Stimulated activated memory B cell treated with anti-CD40 and anti-IgM and Interleukin-4, amounts not matched to agents 10 μg/mL and 1 μg/mL and 100 μg/mL, for 72 hours (primary cell): ENCODE measurements around the gene ANKRD11.

Experiments
- ATAC-seq: fragments of 150-1000 bp; cut with Tn5 transposase; 2 replicates; pipeline ENCODE4 v1.10.0; 2021
- H3K27ac Mint-ChIP-seq: one replicate; pipeline ENCODE4 v1.8.0; 2022; ENCODE audit warnings: mild to moderate bottlenecking, mixed read lengths
- H3K27me3 Mint-ChIP-seq: one replicate; pipeline ENCODE4 v1.8.0; 2022; ENCODE audit warnings: mixed read lengths
- H3K36me3 Mint-ChIP-seq: one replicate; pipeline ENCODE4 v1.8.0; 2022; ENCODE audit warnings: mixed read lengths
- H3K4me1 Mint-ChIP-seq: one replicate; pipeline ENCODE4 v1.8.0; 2022; ENCODE audit warnings: mixed read lengths
- H3K4me3 Mint-ChIP-seq: one replicate; pipeline ENCODE4 v1.8.0; 2022; ENCODE audit warnings: mild to moderate bottlenecking, moderate library complexity, mixed read lengths
- H3K9me3 Mint-ChIP-seq: one replicate; pipeline ENCODE4 v1.8.0; 2022; ENCODE audit warnings: mixed read lengths

The ANKRD11 gene

DNA sequence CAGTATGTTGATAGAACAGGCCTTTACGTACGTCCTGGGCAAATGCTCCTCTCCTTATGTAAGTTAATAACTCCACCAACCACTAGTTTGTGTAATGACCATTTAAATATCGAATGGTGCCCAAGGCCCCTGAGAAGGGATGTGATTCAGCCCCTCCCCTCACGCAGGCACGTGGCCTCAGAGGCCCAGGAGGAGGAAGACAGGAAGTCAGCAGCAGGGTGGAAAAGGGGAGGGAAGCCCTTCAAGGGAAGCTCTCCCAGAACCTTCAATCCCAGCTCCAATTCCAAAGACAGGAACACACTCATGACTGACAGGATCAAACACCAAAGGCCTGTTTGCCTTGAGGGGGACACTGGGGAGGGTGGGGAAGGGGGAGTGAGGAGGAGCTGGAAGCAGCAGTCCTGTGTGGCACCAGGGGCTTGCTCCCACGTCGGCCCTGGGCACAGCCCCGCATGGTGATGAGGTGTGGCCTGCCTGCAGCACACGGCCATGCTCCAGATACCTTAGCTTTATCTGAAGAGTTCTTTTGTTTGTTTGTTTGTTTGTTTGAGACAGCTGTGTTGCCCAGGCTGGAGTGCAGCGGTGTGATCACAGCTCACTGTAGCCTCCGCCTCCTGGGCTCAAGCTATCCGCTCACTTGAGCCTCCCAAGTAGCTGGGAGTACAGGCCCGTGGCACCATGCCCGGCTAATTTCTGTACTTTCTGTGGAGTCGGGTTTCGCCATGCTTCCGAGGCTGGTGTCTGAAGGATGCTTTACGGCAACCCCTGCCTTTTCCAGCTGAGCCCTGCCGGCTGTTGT, 167.8 kb downstream of the ANKRD11 start:
- Mint-ChIP-seq H3K9me3 (no peaks in the 10 kb centered on the region), H3K4me1 (peaks cover 95% of the 10 kb centered on the region), H3K27ac (peak overlapping the region; percentile 29), H3K4me3 (no peak overlapping the region), H3K36me3 (peaks cover 15% of the 10 kb centered on the region), H3K27me3 (no peaks in the 10 kb centered on the region)
- ATAC-seq, result no peak

DNA sequence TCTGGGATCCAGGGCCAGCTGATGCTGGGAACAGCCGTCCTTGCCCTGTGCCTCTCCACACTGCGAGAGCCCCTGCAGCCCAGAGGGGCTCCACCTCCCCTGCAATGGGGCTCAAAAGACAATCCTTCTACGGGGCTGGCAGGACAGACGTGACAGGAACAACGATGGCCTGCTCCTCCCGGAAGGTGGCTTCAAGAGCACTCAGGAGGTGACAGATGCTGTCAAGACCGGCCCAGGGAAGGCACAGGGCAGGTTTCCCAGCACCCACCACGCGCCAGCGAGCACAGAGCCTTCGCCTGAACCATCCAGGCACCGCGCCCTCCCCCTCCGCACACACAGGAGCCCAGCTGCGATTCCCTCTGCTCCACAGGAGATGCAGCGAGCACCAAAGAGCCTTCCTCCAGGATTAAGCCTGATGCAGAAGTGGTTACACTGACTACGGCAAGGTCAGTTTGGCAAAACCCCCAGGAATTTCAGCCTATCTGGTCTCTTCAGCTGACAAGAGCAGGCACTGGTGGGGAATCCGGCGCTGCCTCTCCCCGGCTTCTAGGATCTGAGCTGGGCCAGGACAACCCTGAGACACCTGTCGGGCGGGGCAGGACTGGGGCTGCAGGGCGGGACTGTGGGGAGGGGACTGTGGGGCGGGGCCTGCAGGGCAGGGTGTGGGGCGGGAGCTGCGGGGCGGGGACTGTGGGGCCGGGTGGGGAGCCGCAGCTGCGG, 169.4 kb downstream of the ANKRD11 start:
- Mint-ChIP-seq H3K4me1 (peaks cover 95% of the 10 kb centered on the region), H3K27ac (peak overlapping the region; percentile 79), H3K36me3 (peaks cover 15% of the 10 kb centered on the region), H3K9me3 (no peaks in the 10 kb centered on the region), H3K4me3 (no peak overlapping the region), H3K27me3 (no peaks in the 10 kb centered on the region)
- ATAC-seq, result no peak

DNA sequence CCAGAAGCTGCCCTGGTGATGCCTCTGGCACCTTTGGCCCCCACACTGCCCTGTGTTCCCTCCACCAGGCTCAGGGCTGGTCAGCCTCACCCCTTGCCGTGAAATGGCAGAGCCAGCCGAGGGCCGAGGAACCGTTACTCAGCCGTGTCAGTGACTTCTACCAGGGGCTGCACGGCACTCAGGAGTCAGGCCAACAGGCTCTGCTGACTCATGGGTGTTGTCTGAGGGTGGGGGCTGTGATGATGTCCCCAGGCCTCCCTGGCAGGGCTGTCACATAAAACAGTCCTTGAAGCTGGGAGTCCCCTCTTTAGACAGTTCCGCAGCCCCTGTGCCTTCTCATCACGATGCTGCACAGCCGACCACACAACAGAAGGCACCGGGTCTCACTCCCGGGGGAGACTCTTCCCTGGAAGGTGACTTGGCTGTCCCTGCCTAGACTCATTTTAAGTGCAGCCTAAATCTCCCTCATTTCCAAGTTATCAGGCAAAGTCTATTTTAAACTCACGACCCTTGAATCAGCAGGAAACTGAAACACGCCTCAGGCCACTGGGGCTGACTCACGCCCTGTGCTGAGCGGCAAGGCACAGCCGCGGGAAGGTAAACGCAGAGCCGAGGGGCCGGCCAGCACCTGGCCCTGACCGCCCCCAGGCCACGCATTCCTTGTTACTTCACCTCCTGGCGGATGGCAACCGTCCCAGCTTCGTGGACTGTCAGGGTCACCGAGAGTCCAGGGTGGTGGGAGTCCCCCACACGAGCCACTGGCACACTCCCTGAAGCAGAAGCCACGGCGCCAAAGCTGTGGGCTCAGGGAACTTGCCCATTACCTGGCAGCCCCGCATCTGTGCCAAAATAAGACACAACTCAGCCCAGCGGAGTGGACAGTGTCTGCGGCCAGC, 170.2 kb downstream of the ANKRD11 start:
- Mint-ChIP-seq H3K36me3 (peaks cover 17% of the 10 kb centered on the region), H3K9me3 (no peaks in the 10 kb centered on the region), H3K4me3 (peak overlapping the region; percentile 68), H3K4me1 (peaks cover 95% of the 10 kb centered on the region), H3K27ac (peak overlapping the region; percentile 79), H3K27me3 (no peaks in the 10 kb centered on the region)
- peak; percentile 63 for ATAC-seq

DNA sequence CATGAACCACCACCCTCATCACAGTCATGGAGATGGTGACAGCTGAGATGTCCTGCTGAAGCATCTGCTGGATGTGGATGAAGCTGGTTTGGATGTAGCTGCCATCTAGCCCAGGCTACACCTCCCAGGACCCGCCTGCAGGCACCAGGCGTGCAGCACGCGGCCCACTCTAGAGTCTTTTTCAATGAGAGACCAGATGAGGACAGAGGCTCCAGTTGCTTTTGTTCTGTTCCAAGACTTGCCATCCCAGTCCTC, 170.8 kb downstream of the ANKRD11 start:
- Mint-ChIP-seq H3K27ac (peak overlapping the region; percentile 79), H3K9me3 (no peaks in the 10 kb centered on the region), H3K27me3 (no peaks in the 10 kb centered on the region), H3K4me1 (peaks cover 95% of the 10 kb centered on the region), H3K4me3 (peak overlapping the region; percentile 68), H3K36me3 (peaks cover 20% of the 10 kb centered on the region)
- no peak for ATAC-seq

DNA sequence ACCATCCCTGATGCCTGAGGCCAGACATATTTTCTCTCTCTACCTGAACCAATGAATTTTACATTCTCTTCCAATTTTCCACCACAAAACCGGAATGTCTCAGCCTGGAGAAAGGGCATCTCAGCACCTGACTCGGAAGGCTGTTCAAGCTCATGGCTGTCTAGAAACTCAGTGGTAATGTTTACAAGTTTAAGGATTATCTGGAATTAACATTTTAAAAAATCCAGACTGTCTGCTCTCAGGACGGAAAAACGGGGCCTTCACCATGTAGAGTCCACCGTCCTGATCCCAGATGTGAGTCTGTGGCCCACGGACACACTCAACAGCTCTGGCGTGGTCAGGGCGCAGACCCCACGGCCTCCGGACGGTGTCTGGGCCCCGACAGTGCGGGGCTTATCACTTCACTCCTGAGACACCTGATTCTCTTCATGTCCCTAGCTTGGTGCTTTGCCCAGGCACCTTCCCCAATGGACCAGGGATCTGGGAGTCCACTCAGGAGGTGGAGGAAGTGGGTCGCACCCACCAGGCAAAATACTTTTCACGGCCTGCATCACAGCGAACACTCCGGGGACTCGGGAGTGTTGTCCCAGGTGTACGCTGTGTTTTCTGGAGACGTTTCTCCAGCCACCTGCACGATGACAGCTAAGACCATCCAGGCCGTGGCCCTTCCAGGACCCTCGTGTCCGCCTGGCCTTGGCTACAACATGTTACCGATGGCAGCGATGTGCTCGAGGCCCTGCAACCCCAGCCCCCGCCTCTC, 171.3 kb downstream of the ANKRD11 start:
- peak overlapping the region; percentile 68 for H3K4me3 Mint-ChIP-seq

DNA sequence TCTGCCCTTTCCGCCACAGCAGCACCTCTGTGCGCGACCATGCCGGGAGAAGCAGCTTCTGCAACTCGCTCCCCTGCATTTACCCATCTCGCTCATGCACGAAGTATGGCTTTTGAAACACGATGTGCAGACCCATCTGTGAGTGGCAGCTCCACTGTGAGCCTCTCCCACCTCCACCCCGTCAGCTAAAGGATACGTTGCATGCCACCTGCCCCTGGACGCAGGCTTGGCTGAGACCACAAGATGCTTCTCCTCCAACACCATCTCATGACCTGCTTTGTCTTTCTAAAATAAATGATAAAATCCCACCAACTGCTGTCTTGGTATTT, 172.0 kb downstream of the ANKRD11 start:
- no peaks in the 10 kb centered on the region for H3K27me3 Mint-ChIP-seq
- peak overlapping the region; percentile 33 for H3K4me3 Mint-ChIP-seq
- peak overlapping the region; percentile 13 for H3K27ac Mint-ChIP-seq
- peaks cover 16% of the 10 kb centered on the region for H3K36me3 Mint-ChIP-seq
- H3K4me1 Mint-ChIP-seq, result peaks cover 94% of the 10 kb centered on the region
- no peak for ATAC-seq
- no peaks in the 10 kb centered on the region for H3K9me3 Mint-ChIP-seq

More for the DNA sequence above, 171.3 kb downstream of the ANKRD11 start:
- no peaks in the 10 kb centered on the region for H3K27me3 Mint-ChIP-seq
- H3K27ac Mint-ChIP-seq, result peak overlapping the region; percentile 79
- ATAC-seq, result no peak
- H3K4me1 Mint-ChIP-seq, result peaks cover 95% of the 10 kb centered on the region
- H3K9me3 Mint-ChIP-seq, result no peaks in the 10 kb centered on the region
- H3K36me3 Mint-ChIP-seq, result peaks cover 22% of the 10 kb centered on the region

DNA sequence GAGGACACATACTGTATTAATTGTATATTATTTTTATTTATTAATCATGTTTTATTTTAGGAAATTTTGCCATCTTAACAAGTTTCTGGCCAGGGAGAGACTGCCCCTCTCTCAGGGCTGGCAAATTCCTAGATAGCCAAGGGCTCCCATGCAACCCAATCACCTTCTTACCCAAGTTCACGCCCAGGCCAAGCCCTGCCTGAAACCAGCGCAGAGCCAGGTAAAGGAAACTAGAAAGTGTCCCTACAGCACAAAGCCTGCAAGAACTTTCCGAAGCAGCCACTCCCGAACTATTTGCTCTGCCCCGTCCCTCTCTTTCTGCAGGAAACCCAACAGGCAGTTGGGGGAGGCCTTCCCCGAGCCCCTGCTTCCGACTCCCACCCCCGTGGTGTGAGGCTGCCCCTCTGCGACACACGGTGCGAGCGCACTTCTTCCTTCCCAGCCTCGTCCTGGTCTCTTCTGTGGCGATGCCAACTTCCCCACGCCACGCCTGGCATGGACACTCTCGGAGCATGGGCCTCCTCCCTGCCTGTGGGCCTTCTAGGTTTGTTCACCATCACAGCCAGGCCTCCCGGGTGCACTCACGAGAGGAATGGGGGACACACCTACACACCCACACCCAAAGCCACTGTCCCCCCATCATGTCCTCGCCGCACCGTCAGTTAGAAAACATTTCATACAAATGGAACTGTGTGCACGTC, 172.5 kb downstream of the ANKRD11 start:
- Mint-ChIP-seq H3K4me3 (peak overlapping the region; percentile 33), H3K36me3 (peaks cover 20% of the 10 kb centered on the region), H3K9me3 (no peaks in the 10 kb centered on the region), H3K27me3 (no peaks in the 10 kb centered on the region), H3K27ac (peak overlapping the region; percentile 13), H3K4me1 (peaks cover 94% of the 10 kb centered on the region)
- ATAC-seq, result no peak

DNA sequence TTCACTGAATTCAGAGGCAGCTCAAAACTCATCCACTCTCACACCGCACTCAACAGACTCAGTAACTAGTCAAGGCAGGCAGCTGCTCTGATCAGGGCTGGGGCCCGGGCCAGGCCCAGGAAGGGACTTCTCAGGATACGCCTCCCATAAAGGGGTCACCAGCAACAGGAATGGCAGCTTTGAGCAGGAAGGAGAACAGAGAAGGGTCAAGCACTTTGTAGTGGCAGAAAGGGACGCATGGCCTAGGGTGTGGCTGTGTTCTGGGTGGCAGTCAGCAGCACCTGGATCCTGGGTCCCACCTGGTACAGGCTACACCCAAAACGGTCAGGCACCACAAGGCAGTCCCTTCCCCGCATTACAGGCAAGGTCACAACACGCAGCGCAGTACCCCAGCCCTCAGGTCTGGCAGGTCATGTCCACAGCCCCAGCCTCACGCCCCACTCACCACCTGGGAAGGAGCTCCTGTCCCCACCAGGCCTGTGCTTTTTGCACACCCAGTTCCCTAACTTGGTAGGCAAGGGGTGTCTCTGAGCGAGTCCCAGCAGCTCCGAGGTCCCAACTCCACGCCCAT, 173.2 kb downstream of the ANKRD11 start:
- Mint-ChIP-seq H3K27ac (peak overlapping the region; percentile 83), H3K4me1 (peaks cover 92% of the 10 kb centered on the region), H3K4me3 (no peak overlapping the region), H3K9me3 (no peaks in the 10 kb centered on the region), H3K36me3 (peaks cover 23% of the 10 kb centered on the region), H3K27me3 (no peaks in the 10 kb centered on the region)
- ATAC-seq, result no peak

DNA sequence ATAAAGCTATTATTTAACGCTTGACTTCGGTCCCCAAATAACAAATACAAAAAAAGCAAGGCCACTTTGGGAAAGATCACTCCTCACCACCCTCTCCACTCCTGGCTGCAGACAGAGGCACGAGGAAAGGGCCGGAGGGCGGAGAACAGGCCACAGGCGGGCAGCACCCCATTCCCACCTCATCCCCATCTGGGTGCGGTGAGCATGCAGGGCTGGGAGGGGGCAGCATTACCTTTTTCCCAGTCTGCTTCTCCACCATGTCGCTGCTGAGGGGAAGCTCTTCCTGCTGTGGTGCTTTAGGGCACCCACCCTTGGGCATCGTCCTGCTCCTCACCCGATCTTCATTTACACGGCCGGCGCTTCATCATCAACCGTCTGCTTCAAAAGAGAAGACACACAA, 173.7 kb downstream of the ANKRD11 start:
- H3K27me3 Mint-ChIP-seq, result no peaks in the 10 kb centered on the region
- no peak overlapping the region for H3K4me3 Mint-ChIP-seq
- peaks cover 87% of the 10 kb centered on the region for H3K4me1 Mint-ChIP-seq
- H3K36me3 Mint-ChIP-seq, result peaks cover 23% of the 10 kb centered on the region
- peak overlapping the region; percentile 83 for H3K27ac Mint-ChIP-seq
- no peak for ATAC-seq
- H3K9me3 Mint-ChIP-seq, result no peaks in the 10 kb centered on the region

DNA sequence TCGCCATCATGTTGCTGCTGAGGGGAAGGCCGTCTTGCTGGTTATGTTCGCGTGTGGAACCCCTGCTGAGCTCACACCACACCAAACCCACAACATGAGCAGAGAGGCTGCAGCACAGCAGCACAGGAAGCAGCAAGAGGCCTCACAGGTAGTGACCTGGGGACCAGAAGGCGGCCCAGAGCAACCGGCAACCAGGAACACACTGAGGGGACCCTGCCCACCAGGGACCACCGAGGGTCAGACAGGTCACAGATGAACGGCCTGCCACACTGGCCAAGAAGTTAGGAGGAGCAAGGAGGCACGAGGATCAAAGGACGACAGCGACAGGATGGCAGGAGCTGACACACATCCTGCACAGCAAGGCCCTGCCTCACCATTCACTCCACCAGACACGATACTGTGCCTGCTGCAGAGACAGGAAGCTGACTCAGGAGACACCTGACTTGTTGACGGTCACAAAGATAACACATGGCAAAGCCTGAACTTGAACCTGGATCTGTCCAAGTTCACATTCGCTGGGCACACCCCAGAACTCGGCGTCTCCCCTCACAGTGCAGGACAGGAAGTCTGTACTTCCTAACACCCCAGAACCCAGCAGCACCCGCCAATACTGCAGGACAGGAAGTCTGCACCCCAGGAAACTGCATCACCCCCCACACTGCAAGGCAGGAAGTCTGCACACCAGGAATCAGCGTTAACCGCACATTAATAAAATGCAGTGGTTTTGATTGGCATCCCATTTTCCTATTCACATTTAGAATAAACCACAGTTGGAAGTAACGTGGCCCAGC, 174.4 kb downstream of the ANKRD11 start:
- H3K27me3 Mint-ChIP-seq, result no peaks in the 10 kb centered on the region
- ATAC-seq, result peak; percentile 82
- H3K27ac Mint-ChIP-seq, result peak overlapping the region; percentile 83
- peaks cover 83% of the 10 kb centered on the region for H3K4me1 Mint-ChIP-seq
- H3K9me3 Mint-ChIP-seq, result no peaks in the 10 kb centered on the region
- peak overlapping the region; percentile 59 for H3K4me3 Mint-ChIP-seq
- H3K36me3 Mint-ChIP-seq, result peaks cover 23% of the 10 kb centered on the region

DNA sequence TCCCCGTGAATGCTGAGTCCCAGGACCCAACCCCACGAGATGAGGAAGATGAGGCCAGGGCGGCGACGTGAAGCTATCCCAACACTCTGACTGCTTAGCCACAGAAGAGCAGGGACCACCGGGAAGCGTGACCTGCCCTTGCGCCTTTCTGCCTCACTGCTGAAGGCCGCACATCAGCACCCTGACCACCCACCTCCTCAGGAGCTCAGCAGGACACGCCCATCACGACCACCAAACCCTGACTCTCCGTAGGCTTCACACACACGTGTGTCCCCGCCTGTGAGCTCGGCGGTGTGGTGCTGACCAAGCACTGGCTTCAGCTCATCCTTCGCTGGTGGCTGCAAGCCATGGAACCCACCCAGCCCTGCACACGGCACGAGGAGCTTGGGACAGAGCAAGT, 175.1 kb downstream of the ANKRD11 start:
- H3K9me3 Mint-ChIP-seq, result no peaks in the 10 kb centered on the region
- peaks cover 23% of the 10 kb centered on the region for H3K36me3 Mint-ChIP-seq

DNA sequence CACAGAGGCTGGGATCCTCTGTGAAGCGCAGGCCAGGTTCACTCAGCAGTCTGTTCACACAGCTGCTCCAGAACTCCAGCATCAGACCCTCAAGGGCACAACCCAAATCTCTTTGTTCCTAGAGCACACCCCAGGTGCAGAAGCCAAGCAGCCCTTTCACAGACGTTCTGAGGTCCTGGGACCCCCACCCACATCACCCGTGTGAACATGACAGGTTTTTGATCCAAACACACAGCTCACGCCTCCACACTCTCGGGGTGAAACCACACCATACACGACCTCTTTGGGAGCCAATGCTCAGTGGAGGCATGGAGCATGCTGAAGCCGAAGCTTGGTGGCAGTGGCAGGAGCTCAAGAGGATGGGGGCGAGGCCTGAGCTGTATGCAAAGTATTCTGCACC, 175.5 kb downstream of the ANKRD11 start:
- H3K36me3 Mint-ChIP-seq, result peaks cover 23% of the 10 kb centered on the region
- no peaks in the 10 kb centered on the region for H3K27me3 Mint-ChIP-seq
- peak overlapping the region; percentile 83 for H3K27ac Mint-ChIP-seq
- no peaks in the 10 kb centered on the region for H3K9me3 Mint-ChIP-seq
- ATAC-seq, result no peak
- H3K4me1 Mint-ChIP-seq, result peaks cover 77% of the 10 kb centered on the region
- H3K4me3 Mint-ChIP-seq, result no peak overlapping the region

More for the DNA sequence above, 175.1 kb downstream of the ANKRD11 start:
- H3K27ac Mint-ChIP-seq, result peak overlapping the region; percentile 83
- peaks cover 77% of the 10 kb centered on the region for H3K4me1 Mint-ChIP-seq
- no peak overlapping the region for H3K4me3 Mint-ChIP-seq
- H3K27me3 Mint-ChIP-seq, result no peaks in the 10 kb centered on the region
- ATAC-seq, result no peak

DNA sequence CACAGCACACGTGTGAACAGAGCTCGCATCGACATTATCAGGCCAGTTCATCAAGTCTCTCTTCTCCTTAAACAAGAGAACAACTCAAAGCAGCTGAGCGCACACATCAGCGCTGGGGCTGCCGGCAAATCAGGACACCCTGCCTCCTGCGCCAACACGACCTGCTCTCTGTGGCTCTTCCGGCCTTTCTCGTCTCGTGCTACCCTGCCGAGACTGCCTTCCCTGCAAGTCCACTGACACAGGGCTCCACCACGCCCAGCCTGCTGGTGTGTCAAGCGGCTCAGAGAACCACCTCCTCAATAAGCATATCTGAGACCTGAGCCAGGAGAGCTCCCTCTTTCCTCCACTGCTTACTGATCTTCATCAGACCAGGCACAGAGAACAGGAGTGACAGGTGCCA, 176.0 kb downstream of the ANKRD11 start:
- Mint-ChIP-seq H3K36me3 (peaks cover 23% of the 10 kb centered on the region), H3K27me3 (no peaks in the 10 kb centered on the region), H3K27ac (peak overlapping the region; percentile 83), H3K4me3 (no peak overlapping the region), H3K4me1 (peaks cover 77% of the 10 kb centered on the region), H3K9me3 (no peaks in the 10 kb centered on the region)
- no peak for ATAC-seq
